ENCODE measurements around the gene SLC13A5.

The SLC13A5 gene

DNA sequence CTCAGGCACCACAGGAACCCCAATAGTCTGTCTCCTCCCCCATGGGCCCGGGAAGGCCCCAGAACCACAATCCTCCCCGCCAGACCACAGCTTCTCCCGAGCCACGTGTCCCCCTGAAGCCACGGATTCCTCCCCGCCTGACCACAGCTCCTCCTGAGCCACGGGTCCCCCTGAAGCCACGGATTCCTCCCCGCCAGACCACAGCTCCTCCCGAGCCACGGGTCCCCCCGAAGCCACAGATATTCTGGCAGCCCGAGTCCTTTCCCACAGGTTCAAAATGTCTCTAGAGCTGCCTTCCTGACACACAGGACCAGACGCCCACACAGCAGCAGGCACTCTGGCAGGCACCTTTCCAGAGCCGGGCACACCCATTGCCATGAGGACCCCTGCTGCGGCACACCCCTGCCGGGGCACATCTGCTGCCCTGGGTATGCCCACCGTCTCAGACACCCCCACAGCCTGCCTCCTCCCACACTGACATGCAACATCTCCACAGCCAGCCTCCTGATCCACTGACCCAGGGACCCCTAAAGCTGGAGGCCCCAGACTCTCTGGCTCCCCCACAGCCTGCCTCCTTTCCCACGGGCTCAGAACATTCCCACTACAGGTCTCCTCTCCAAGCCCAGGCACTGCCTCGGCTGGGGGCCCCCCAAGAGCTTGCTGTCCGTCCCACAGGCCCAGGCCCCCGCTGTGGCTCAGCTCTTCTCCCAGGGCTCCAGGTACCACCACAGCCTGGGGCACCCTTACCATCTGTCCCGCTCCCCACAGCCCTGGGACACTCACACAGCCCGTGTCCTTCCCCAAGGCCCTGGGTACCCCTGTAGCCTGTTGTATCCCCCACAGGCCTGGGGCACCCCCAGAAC lies 74.9 kb downstream of the SLC13A5 start:
- TF ChIP-seq, protein P1, sequence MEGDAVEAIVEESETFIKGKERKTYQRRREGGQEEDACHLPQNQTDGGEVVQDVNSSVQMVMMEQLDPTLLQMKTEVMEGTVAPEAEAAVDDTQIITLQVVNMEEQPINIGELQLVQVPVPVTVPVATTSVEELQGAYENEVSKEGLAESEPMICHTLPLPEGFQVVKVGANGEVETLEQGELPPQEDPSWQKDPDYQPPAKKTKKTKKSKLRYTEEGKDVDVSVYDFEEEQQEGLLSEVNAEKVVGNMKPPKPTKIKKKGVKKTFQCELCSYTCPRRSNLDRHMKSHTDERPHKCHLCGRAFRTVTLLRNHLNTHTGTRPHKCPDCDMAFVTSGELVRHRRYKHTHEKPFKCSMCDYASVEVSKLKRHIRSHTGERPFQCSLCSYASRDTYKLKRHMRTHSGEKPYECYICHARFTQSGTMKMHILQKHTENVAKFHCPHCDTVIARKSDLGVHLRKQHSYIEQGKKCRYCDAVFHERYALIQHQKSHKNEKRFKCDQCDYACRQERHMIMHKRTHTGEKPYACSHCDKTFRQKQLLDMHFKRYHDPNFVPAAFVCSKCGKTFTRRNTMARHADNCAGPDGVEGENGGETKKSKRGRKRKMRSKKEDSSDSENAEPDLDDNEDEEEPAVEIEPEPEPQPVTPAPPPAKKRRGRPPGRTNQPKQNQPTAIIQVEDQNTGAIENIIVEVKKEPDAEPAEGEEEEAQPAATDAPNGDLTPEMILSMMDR (IDR thresholded peaks at IDR 0.05; ENCODE audit: low read depth, low read length, missing control alignments) = no peak
- Histone ChIP-seq H3K36me3 (replicated peaks) (peaks cover 11% of the 10 kb centered on the region), H3K4me3 (ENCODE audit: low read depth, low read length) (no peak overlapping the region), H3K27me3 (replicated peaks) (no peaks in the 10 kb centered on the region), H3K27ac (no peak overlapping the region)
- in situ Hi-C loops (cut with HindIII; ENCODE audit: low pct_ligation_motif_present, low sequenced_read_pairs) = no loop called here
- DNase-seq = no peak

DNA sequence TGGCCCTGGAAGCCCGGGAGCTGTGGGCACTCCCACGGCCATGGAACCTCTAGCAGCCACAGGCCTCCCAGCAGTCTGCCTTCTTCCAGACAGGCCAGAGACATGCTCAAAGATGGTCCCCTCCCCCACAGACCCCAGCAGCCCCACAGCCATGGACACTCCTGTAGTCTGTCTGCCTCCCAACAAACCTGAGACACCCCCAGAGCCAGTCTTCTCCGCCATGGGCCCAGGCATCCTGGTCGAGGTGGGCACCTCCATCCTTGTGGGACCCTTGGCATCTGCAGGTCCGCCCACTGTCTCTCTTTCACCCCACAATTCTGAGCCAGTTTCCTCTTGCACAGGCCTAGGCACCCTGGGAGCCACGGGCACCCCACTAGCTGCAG lies 75.7 kb downstream of the SLC13A5 start:
- no peaks in the 10 kb centered on the region for H3K27me3 ChIP-seq (replicated peaks)
- peaks cover 17% of the 10 kb centered on the region for H3K36me3 ChIP-seq (replicated peaks)
- DNase-seq = no peak
- in situ Hi-C loops (cut with HindIII; ENCODE audit: low pct_ligation_motif_present, low sequenced_read_pairs) = no loop called here
- no peak overlapping the region for H3K4me3 ChIP-seq (ENCODE audit: low read depth, low read length)
- TF ChIP-seq, protein P1 (IDR thresholded peaks at IDR 0.05; ENCODE audit: low read depth, low read length, missing control alignments) = no peak
- no peak overlapping the region for H3K27ac ChIP-seq

DNA sequence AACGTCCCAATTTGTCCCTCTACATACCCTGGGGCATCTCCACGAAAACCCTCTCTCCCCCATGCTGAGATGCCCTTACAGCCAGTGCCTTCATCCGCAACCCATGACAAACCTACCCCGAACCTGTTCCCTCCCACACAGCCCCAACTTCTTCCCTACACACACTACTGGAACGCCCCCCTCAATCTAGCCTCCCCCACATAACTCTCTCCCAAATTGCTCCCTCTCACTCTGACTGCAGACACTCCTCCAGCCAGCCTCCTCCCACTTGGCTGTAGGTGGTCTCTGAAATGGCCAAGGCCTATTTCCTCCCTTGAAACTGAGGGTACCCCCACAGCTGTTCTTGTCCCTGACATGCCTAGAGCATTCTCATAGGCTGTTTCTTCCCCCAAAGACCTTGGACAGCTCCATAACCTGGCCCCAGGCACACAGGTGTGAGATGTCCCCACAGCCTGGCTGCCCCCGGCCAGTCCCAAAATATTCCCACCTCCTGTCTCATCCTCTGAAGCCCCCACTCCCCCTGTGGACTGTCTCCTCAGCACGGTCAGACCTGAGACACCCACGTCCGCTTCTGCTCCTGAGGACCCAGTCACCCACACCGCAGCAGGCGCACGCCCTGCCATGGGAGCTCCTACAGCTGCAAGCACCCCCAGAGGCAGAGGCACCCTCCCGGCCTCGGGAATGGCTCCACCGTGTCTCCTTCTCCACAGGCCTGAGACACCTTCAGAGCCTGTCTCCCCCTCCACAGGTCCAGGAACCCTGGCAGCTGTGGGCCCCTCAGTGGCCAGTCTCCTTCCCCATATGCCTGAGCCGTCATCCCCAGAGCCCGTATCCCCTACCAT lies 76.3 kb downstream of the SLC13A5 start:
- no peak overlapping the region for H3K27ac ChIP-seq
- no peak overlapping the region for H3K4me3 ChIP-seq (ENCODE audit: low read depth, low read length)
- TF ChIP-seq, protein P1 (IDR thresholded peaks at IDR 0.05; ENCODE audit: low read depth, low read length, missing control alignments) = no peak
- H3K27me3 ChIP-seq (replicated peaks) = no peaks in the 10 kb centered on the region
- H3K36me3 ChIP-seq (replicated peaks) = peaks cover 23% of the 10 kb centered on the region
- no peak for DNase-seq
- in situ Hi-C loops (cut with HindIII; ENCODE audit: low pct_ligation_motif_present, low sequenced_read_pairs) = no loop called here

DNA sequence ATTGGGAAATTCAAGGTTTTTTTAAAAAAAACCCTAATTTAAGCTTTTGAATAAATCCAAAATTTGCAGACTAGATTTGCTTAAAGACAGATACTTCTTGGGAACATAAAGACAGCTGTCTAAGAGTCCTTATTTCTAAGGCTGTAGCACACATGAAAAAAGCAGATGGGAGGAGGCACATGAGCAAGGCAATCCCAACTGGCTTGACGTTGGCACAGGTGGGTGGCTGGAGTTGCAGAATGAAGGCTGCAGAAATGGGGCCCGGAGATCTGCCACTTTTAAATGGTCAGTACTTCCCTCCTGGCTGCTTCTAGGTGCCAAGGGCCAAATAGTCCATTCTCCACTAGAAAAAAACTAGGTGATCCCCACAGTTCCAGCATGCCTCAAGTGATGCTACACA lies 77.1 kb downstream of the SLC13A5 start:
- no peak for DNase-seq
- Histone ChIP-seq H3K4me3 (ENCODE audit: low read depth, low read length) (no peak overlapping the region), H3K36me3 (replicated peaks) (peaks cover 29% of the 10 kb centered on the region), H3K27ac (no peak overlapping the region), H3K27me3 (replicated peaks) (no peaks in the 10 kb centered on the region)
- in situ Hi-C loops (cut with HindIII; ENCODE audit: low pct_ligation_motif_present, low sequenced_read_pairs) = no loop called here
- TF ChIP-seq, protein P1 (IDR thresholded peaks at IDR 0.05; ENCODE audit: low read depth, low read length, missing control alignments) = no peak
